Osteocyte (in vitro differentiated cells): ENCODE measurements around the gene IFITM10. TPM values are rescaled to one million over a fixed set of nuclear protein-coding genes. Genes with fewer than 3 reads are reported as not detected.

ENCODE experiments used
- DNase-seq: peaks from one replicate; pipeline ENCODE4 v3.0.0; 2021; ENCODE audit warnings: mixed read lengths; ENCODE audit not compliant: unreplicated experiment; ENCODE audit errors: extremely low spot score
- H3K27ac Mint-ChIP-seq: one replicate; pipeline ENCODE4 v1.8.0; 2021; ENCODE audit warnings: mild to moderate bottlenecking, mixed read lengths; ENCODE audit not compliant: unreplicated experiment
- H3K27me3 Mint-ChIP-seq: one replicate; pipeline ENCODE4 v1.8.0; 2021; ENCODE audit warnings: mixed read lengths; ENCODE audit not compliant: unreplicated experiment
- H3K36me3 Mint-ChIP-seq: one replicate; pipeline ENCODE4 v1.8.0; 2021; ENCODE audit warnings: mixed read lengths; ENCODE audit not compliant: unreplicated experiment
- H3K4me1 Mint-ChIP-seq: one replicate; pipeline ENCODE4 v1.8.0; 2021; ENCODE audit warnings: mixed read lengths; ENCODE audit not compliant: unreplicated experiment
- H3K4me3 Mint-ChIP-seq: one replicate; pipeline ENCODE4 v1.8.0; 2021; ENCODE audit warnings: mild to moderate bottlenecking, moderate library complexity, mixed read lengths; ENCODE audit not compliant: unreplicated experiment
- H3K9me3 Mint-ChIP-seq: one replicate; pipeline ENCODE4 v1.8.0; 2021; ENCODE audit warnings: mixed read lengths; ENCODE audit not compliant: unreplicated experiment
- CTCF ChIP-seq: fragments of 200-600 bp; sonication (generic); IDR thresholded peaks from 2 replicates; pipeline ENCODE4 v1.5.0; 2021; ENCODE audit warnings: antibody characterized with exemption, mild to moderate bottlenecking, moderate library complexity
- total RNA-seq: library from RNA; stranded (reverse); gene quantifications from 2 replicates; pipeline ENCODE4 v1.2.1, GENCODE V29; 2021

The IFITM10 gene
- total RNA-seq, 1 donor from 2014 or later: 24.0 TPM

GRCh38 chr11:1732418-1733008, 17.9 kb downstream of the IFITM10 start:
- Mint-ChIP-seq H3K4me3 (no peak overlapping the region), H3K4me1 (peaks cover 2% of the 10 kb centered on the region), H3K9me3 (peaks cover 3% of the 10 kb centered on the region), H3K27me3 (peaks cover 62% of the 10 kb centered on the region), H3K27ac (no peak overlapping the region), H3K36me3 (no peaks in the 10 kb centered on the region)
- TF ChIP-seq CTCF: no peak
- DNase-seq: no peak

DNA sequence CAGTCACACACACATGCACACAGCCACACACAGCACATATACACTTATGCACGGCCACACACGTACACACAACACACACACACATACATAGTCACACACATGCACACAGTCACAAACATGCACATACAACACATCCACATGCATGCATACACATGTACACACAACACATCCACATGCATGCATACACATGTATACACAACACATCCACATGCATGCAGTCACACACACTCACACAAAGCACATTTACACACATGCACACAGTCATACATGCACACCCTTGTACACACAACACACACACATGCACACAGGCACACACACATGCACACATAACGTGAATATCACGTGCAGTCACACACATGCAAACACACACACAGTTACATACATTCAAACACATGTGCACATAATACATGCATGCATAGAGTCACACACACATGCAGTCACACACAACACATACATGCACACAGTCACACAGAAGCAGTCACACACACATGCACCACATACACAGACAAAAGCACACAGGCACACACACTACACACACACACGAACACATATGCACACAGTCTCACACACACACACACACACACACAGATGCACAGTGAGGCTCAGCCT, 18.8 kb downstream of the IFITM10 start:
- Mint-ChIP-seq H3K27ac (no peak overlapping the region), H3K4me3 (no peak overlapping the region), H3K4me1 (peaks cover 2% of the 10 kb centered on the region), H3K9me3 (no peaks in the 10 kb centered on the region), H3K27me3 (peaks cover 65% of the 10 kb centered on the region), H3K36me3 (no peaks in the 10 kb centered on the region)
- TF ChIP-seq CTCF: no peak
- DNase-seq: no peak

DNA sequence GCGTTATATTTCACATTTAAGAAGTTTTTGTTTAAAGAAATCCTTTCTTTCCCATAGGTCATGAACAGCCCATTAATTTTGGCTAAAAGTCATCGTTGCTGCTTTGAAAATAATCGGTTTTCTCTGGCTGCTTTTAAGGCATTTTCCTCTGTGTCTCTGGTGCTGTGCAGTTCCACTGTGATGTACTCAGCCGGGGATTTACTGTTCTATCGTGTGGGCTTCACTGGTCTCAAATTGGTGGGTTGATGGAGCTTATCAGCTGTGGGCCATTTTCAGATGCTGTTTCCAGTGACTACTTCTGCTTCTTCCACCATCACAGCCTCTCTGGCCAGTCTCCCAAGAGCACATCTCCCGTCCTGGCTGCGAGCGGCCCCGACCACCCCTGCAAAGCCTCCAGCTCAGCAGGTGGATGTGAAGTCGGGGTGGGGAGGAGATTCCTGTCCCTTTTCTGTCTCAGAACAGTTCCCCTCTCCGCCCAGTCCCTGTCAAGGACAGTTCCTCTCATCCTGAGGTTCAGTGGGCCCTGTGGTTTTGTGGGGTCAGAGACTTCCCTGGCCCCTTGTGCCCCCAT, 20.3 kb downstream of the IFITM10 start:
- peaks cover 2% of the 10 kb centered on the region for H3K4me1 Mint-ChIP-seq
- no peaks in the 10 kb centered on the region for H3K36me3 Mint-ChIP-seq
- H3K27ac Mint-ChIP-seq: no peak overlapping the region
- DNase-seq: no peak
- H3K9me3 Mint-ChIP-seq: no peaks in the 10 kb centered on the region
- no peak overlapping the region for H3K4me3 Mint-ChIP-seq
- H3K27me3 Mint-ChIP-seq: peaks cover 60% of the 10 kb centered on the region
- TF ChIP-seq CTCF: no peak

- no peak for TF ChIP-seq CTCF
These were observed 20.7 kb downstream of the IFITM10 start for GRCh38 chr11:1729692-1730011.

GRCh38 chr11:1728931-1729691, 21.3 kb downstream of the IFITM10 start:
- Mint-ChIP-seq H3K27ac (no peak overlapping the region), H3K4me1 (peaks cover 2% of the 10 kb centered on the region), H3K36me3 (no peaks in the 10 kb centered on the region), H3K27me3 (peaks cover 65% of the 10 kb centered on the region), H3K4me3 (no peak overlapping the region), H3K9me3 (no peaks in the 10 kb centered on the region)
- DNase-seq: no peak
- no peak for TF ChIP-seq CTCF

More at GRCh38 chr11:1729692-1730011, 20.7 kb downstream of the IFITM10 start:
- no peaks in the 10 kb centered on the region for H3K9me3 Mint-ChIP-seq
- no peak overlapping the region for H3K4me3 Mint-ChIP-seq
- no peaks in the 10 kb centered on the region for H3K36me3 Mint-ChIP-seq
- peaks cover 2% of the 10 kb centered on the region for H3K4me1 Mint-ChIP-seq
- H3K27ac Mint-ChIP-seq: no peak overlapping the region
- peaks cover 63% of the 10 kb centered on the region for H3K27me3 Mint-ChIP-seq
- no peak for DNase-seq
